GM12875 (cell line): ENCODE measurements around the gene COLEC12.

Experiments used
- H3K4me3 ChIP-seq: one replicate; pipeline ENCODE4 v1.5.1; 2011; ENCODE audit warnings: low read depth, low read length, control low read depth
- CTCF ChIP-seq: IDR thresholded peaks from 2 replicates; pipeline ENCODE4 v1.5.1; 2011; ENCODE audit warnings: low read depth, mild to moderate bottlenecking, control low read depth, inconsistent platforms, low read length, moderate library complexity, borderline replicate concordance; ENCODE audit not compliant: insufficient read depth

COLEC12 gene

DNA sequence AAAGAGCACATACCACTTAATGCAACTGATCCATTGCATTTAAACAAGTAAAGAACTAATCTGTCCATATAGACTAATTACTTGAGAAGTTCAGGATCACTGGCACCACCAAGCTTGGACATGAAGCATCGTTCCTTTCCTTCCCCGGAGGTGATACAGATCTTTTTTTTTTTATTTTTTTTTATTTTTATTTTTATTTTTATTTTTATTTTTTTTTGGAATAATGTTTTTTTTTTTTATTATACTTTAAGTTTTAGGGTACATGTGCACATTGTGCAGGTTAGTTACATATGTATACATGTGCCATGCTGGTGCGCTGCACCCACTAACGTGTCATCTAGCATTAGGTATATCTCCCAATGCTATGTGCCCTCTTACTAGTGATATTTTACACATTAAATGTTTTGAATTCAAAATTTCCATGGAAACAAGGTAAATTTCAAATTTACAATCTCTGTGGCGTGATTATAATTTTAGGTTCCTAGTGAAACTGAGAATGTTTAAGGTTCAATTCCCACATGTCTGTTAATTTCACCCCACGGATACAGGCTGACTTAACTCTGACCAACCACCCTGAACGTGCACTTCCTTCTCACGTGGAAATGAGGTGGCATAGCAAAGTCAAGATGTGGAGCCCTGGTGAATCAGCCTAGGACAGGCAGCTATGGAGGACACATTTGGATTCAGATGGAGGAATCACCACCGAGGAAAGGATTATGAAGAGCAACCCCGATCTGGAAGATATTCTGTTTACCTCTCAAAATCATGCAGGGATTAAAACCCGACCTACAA is 131.1 kb downstream of the COLEC12 start:
- H3K4me3 ChIP-seq: no peak overlapping the region
- no peak for TF ChIP-seq CTCF

- H3K4me3 ChIP-seq: no peak overlapping the region
- no peak for TF ChIP-seq CTCF
Observed at GRCh38 chr18:366466-367061, 133.9 kb downstream of the COLEC12 start.

DNA sequence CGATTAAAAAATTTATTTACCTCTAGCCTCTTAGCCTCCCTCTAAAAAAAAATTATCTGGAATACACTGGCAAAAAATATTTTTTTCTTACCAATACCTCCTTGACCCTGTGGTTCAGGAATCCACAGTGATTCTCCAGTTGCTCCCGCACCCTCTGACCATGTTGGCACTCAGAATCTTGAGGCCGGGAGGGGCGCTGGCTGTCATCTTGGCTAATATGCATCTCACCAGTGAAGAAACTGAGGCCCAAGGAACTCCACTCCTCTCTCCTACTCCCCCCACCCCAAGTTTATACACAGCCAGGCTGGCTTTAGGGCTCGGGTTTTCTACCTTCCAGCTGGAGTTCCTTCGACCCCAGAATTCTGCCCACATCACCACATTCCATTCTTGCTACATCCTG is 134.8 kb downstream of the COLEC12 start:
- H3K4me3 ChIP-seq: no peak overlapping the region
- TF ChIP-seq CTCF: no peak

- H3K4me3 ChIP-seq: no peak overlapping the region
- TF ChIP-seq CTCF: no peak
Observed at GRCh38 chr18:364256-364826, 136.2 kb downstream of the COLEC12 start.

DNA sequence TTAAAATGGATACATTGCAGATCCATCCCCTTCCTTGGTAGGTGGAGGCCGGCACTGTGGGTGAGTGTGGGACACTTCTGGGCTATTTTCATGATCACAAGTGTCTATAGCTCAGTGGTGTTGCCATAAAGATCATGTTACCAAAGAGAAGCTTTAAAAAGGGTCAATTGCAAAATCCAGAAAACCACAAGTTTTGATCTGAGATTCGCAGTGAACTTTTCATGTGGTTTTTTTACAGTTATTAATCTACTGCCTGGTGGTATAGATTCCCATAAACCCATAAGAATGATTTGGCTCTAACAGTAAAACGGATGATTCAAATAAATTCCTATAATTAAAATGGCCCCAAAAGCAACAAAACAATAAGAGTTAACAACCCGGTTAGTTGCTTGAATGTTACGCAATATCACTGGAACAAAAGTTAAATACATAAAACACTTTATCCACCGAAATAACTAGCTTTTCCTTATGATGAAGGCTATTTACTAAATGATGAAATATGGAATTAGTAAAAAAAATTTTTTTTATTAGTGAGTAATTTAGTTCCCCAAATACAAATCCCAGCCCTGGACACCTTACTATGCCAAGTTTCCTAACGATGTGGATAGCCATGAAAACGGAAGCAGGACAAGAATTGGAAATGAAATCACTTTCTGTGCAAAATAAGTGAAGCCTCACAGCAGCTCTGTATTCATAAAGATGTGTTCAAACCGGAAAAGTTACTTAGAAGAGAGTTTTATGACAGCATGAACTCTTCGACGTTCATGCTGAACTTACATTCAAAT is 137.0 kb downstream of the COLEC12 start:
- TF ChIP-seq CTCF: no peak
- no peak overlapping the region for H3K4me3 ChIP-seq

DNA sequence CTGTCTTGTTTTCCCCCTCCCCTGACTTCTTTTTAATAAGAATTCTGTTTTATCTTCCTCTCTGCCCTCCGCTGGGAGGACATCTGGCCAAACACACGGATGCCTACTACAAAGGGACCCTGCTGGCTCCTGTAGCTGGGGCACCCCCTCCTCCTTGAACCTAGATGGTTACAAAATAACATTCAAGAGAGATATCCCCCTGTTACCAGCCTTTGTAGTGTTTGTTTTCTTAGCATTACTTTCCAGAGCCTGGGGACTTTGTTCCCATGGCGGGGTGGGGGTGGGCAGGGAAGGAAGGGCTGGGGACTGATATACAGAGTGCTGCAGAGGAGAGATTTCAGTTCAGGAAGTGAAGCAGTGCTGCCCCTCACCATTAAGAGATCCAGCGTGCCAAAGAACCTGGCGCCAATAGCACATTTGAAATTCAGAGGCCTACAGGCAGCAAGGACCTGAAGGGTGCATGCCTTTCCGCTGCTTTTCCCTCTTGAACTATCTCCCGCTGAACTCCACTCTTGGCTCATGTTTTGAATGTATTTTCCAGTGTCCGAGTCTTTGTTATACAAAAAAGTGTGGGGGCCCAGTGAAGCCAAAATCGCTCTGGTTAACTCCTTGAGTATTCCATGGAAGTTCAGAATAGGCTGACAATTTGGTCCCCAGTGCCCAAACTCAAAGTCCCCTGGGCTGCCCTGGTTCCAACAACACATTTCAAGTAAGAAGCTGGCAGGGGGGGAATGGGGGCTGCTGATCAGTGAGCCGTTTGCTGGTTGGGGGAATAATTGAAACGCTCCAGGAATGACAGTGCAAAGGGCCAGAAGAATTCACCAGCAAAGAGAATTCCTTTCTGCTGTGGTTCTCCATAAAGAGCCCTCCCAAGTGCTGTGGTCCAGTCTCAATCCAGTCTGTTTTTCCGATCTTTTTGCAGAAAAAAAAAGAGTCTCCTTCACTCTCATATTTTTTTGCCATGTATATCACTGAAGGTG is 137.9 kb downstream of the COLEC12 start:
- H3K4me3 ChIP-seq: no peak overlapping the region
- TF ChIP-seq CTCF: no peak
